ENCODE measurements around the gene ACE. TPM values are rescaled to one million over a fixed set of nuclear protein-coding genes. Genes with fewer than 3 reads are reported as not detected.

Gene ACE
- total RNA-seq, 1 donor from 2014 or later = 6.4 TPM

DNA sequence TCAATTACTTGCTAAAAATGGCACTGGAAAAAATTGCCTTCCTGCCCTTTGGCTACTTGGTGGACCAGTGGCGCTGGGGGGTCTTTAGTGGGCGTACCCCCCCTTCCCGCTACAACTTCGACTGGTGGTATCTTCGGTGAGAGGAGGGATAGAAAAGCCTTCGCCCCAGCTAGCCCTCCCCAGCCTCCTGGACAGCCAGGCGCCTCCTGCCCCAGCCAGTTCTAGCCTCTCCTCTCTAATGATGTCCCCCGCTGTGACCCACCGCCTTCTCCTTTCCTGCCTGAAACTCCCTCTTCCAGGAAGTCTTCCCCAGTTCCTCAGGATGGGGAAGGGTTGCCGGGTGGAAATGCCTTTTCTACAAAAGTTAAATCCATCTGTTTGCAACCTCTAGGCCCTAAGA lies 6.2 kb downstream of the ACE start:
- Mint-ChIP-seq H3K36me3 (ENCODE audit: insufficient read depth) (no peaks in the 10 kb centered on the region), H3K27ac (no peak overlapping the region), H3K27me3 (peaks cover 9% of the 10 kb centered on the region), H3K4me3 (ENCODE audit: low read depth) (no peak overlapping the region), H3K9me3 (ENCODE audit: low read depth) (no peaks in the 10 kb centered on the region), H3K4me1 (ENCODE audit: low read depth) (no peaks in the 10 kb centered on the region)
- DNase-seq (ENCODE audit: low spot score, unreplicated experiment) = no peak
- TF ChIP-seq, protein P1, sequence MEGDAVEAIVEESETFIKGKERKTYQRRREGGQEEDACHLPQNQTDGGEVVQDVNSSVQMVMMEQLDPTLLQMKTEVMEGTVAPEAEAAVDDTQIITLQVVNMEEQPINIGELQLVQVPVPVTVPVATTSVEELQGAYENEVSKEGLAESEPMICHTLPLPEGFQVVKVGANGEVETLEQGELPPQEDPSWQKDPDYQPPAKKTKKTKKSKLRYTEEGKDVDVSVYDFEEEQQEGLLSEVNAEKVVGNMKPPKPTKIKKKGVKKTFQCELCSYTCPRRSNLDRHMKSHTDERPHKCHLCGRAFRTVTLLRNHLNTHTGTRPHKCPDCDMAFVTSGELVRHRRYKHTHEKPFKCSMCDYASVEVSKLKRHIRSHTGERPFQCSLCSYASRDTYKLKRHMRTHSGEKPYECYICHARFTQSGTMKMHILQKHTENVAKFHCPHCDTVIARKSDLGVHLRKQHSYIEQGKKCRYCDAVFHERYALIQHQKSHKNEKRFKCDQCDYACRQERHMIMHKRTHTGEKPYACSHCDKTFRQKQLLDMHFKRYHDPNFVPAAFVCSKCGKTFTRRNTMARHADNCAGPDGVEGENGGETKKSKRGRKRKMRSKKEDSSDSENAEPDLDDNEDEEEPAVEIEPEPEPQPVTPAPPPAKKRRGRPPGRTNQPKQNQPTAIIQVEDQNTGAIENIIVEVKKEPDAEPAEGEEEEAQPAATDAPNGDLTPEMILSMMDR (IDR thresholded peaks at IDR 0.05; ENCODE audit: unreplicated experiment) = no peak

DNA sequence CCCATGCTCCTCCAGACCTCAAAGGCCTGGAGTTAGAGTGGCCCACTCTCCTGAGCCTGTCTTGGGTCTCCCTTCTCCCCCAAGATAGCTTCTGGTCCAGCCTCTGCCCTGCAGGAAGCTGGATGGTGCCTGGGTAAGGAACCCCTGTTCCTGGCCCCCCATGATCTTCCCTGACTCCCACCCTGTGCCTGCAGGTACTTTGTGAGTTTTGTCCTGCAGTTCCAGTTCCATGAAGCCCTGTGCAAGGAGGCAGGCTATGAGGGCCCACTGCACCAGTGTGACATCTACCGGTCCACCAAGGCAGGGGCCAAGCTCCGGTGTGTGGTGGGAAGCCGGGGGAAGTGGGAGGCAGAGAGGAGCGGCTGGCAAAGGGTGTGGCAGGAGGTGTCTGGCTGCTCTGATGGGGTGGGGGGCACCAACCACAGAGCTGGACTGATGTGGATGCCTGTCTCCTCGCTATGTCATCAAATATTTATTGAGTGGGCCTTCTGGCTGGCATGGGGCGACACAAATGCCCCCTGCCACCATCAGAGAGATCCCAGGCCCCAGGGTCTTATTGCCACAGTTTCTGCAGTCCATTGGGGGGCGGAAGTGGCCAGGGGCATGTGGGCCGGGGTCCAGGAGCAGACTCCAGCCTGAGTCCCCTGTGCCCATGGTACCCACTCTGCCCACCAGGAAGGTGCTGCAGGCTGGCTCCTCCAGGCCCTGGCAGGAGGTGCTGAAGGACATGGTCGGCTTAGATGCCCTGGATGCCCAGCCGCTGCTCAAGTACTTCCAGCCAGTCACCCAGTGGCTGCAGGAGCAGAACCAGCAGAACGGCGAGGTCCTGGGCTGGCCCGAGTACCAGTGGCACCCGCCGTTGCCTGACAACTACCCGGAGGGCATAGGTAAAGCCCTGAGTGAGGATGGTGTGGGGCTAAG lies 7.1 kb downstream of the ACE start:
- no peaks in the 10 kb centered on the region for H3K36me3 Mint-ChIP-seq (ENCODE audit: insufficient read depth)
- DNase-seq (ENCODE audit: low spot score, unreplicated experiment) = no peak
- H3K9me3 Mint-ChIP-seq (ENCODE audit: low read depth) = no peaks in the 10 kb centered on the region
- H3K4me1 Mint-ChIP-seq (ENCODE audit: low read depth) = no peaks in the 10 kb centered on the region
- peaks cover 7% of the 10 kb centered on the region for H3K27me3 Mint-ChIP-seq
- no peak overlapping the region for H3K4me3 Mint-ChIP-seq (ENCODE audit: low read depth)
- TF ChIP-seq, protein P1 (IDR thresholded peaks at IDR 0.05; ENCODE audit: unreplicated experiment) = no peak
- H3K27ac Mint-ChIP-seq = no peak overlapping the region

DNA sequence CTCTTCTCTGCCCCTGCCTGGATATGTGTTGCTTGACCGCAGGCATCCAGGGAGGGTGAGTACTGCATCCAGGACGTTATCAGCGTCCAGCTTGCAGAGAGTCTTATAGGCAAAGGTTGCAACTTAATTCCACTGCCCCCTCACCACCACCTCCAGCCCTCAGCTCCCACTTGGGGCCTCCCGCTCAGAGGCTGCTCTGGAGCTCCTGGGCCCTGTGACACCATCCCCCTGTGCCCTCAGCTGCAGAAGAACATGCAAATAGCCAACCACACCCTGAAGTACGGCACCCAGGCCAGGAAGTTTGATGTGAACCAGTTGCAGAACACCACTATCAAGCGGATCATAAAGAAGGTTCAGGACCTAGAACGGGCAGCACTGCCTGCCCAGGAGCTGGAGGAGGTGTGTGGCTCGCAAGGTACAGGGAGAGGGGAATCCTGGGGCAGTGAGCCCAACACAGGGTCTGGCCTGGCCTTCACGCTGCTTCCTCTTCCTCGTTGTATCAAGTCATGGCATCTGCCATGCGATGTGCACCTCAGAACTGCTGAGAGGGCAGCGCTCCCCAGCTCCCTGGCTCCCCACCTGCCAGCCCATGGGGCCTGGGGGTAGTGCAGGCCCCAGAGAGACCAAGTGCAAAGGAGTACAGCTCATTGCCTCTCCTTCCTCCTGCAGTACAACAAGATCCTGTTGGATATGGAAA lies 9.6 kb downstream of the ACE start:
- H3K27me3 Mint-ChIP-seq = peaks cover 11% of the 10 kb centered on the region
- no peak for DNase-seq (ENCODE audit: low spot score, unreplicated experiment)

DNA sequence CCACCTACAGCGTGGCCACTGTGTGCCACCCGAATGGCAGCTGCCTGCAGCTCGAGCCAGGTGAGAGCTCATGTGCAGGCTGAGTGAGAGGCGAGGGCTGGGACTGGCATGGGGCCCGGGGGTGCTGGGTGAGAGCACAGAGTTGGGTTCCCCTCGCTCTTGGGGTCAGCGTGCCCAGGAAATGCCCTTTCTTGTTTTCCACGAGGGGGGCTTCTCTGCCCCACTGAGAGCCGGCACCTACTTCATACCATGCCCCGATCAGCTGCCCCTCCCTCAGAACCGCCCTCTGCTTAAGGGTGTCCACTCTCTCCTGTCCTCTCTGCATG lies 10.1 kb downstream of the ACE start:
- no peaks in the 10 kb centered on the region for H3K9me3 Mint-ChIP-seq (ENCODE audit: low read depth)

More for the DNA sequence above, 9.6 kb downstream of the ACE start:
- no peak overlapping the region for H3K27ac Mint-ChIP-seq
- H3K36me3 Mint-ChIP-seq (ENCODE audit: insufficient read depth) = no peaks in the 10 kb centered on the region
- TF ChIP-seq, protein P1 (IDR thresholded peaks at IDR 0.05; ENCODE audit: unreplicated experiment) = no peak
- H3K4me1 Mint-ChIP-seq (ENCODE audit: low read depth) = no peaks in the 10 kb centered on the region
- no peak overlapping the region for H3K4me3 Mint-ChIP-seq (ENCODE audit: low read depth)
- H3K9me3 Mint-ChIP-seq (ENCODE audit: low read depth) = no peaks in the 10 kb centered on the region

DNA sequence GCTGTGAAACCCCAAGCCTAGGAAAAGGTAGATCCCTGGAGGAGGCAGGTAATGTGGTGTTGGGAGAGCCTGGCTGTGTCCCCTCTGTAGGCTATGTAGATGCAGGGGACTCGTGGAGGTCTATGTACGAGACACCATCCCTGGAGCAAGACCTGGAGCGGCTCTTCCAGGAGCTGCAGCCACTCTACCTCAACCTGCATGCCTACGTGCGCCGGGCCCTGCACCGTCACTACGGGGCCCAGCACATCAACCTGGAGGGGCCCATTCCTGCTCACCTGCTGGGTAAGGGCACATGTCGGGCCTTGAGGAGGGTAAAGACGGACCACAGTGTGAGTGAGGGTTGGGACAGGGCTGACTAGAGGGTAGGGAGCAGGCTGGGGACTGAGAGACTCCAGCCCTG lies 12.0 kb downstream of the ACE start:
- H3K36me3 Mint-ChIP-seq (ENCODE audit: insufficient read depth) = no peaks in the 10 kb centered on the region
- no peak overlapping the region for H3K4me3 Mint-ChIP-seq (ENCODE audit: low read depth)
- TF ChIP-seq, protein P1 (IDR thresholded peaks at IDR 0.05; ENCODE audit: unreplicated experiment) = no peak
- no peak for DNase-seq (ENCODE audit: low spot score, unreplicated experiment)
- peaks cover 13% of the 10 kb centered on the region for H3K27me3 Mint-ChIP-seq
- no peaks in the 10 kb centered on the region for H3K9me3 Mint-ChIP-seq (ENCODE audit: low read depth)
- no peak overlapping the region for H3K27ac Mint-ChIP-seq
- H3K4me1 Mint-ChIP-seq (ENCODE audit: low read depth) = no peaks in the 10 kb centered on the region

More for the DNA sequence above, 10.1 kb downstream of the ACE start:
- DNase-seq (ENCODE audit: low spot score, unreplicated experiment) = no peak
- H3K4me3 Mint-ChIP-seq (ENCODE audit: low read depth) = no peak overlapping the region
- H3K36me3 Mint-ChIP-seq (ENCODE audit: insufficient read depth) = no peaks in the 10 kb centered on the region
- peaks cover 11% of the 10 kb centered on the region for H3K27me3 Mint-ChIP-seq
- H3K27ac Mint-ChIP-seq = no peak overlapping the region
- H3K4me1 Mint-ChIP-seq (ENCODE audit: low read depth) = no peaks in the 10 kb centered on the region
- TF ChIP-seq, protein P1 (IDR thresholded peaks at IDR 0.05; ENCODE audit: unreplicated experiment) = no peak

Measured in progenitor cell of endocrine pancreas (in vitro differentiated cells).